Measurements from ENCODE around the gene JARID2. TPM values are rescaled to one million over a fixed set of nuclear protein-coding genes. Genes with fewer than 3 reads are reported as not detected.

Gene JARID2
- polyA plus RNA-seq, 1 of the 3 experiments (the other 2 are of a cell fraction), result 3.4 TPM

- Histone ChIP-seq H3K4me3 (ENCODE audit: low read depth in 2 of 2, low read length in 1 of 2) (no peak overlapping the region), H4K20me1 (ENCODE audit: insufficient read depth) (no peaks in the 10 kb centered on the region), H3K9me3 (no peaks in the 10 kb centered on the region), H3K79me2 (ENCODE audit: insufficient read depth) (no peaks in the 10 kb centered on the region), H3K4me1 (ENCODE audit: control insufficient read depth in 1 of 2, insufficient read depth in 2 of 2, low read depth in 1 of 2, low read length in 1 of 2) (no peaks in the 10 kb centered on the region; a peak in 2 of 4 replicates), H3K27ac (ENCODE audit: low read depth in 2 of 2, low read length in 1 of 2) (no peak overlapping the region), H3K9ac (no peak overlapping the region), H2AFZ (ENCODE audit: low read depth) (no peak overlapping the region), H3K27me3 (ENCODE audit: insufficient read depth) (no peaks in the 10 kb centered on the region), H3F3A (replicated peaks; ENCODE audit: insufficient read depth) (no peaks in the 10 kb centered on the region), H3K36me3 (replicated peaks in 1 of 2; ENCODE audit: control insufficient read depth in 1 of 2, insufficient read depth in 2 of 2, low read length in 1 of 2) (no peaks in the 10 kb centered on the region), H3K9me2 (no peaks in the 10 kb centered on the region), H3K4me2 (no peak overlapping the region)
- no peak for DNase-seq
- TF ChIP-seq MEF2A (IDR thresholded peaks at IDR 0.05; ENCODE audit: borderline replicate concordance, low read depth) (no peak), TAF1 (IDR thresholded peaks at IDR 0.05; ENCODE audit: borderline replicate concordance, low read depth, low read length) (no peak), EP300 (IDR thresholded peaks at IDR 0.05; ENCODE audit: borderline replicate concordance in 1 of 2, low read depth in 1 of 2, low read length in 1 of 2) (no peak), PBX3 (IDR thresholded peaks at IDR 0.05) (no peak), TEAD4 (IDR thresholded peaks at IDR 0.05; ENCODE audit: borderline replicate concordance, insufficient read depth) (no peak), ELF1 (IDR thresholded peaks at IDR 0.05) (no peak), TCF12 (IDR thresholded peaks at IDR 0.05) (no peak), ZBTB33 (IDR thresholded peaks at IDR 0.05; ENCODE audit: borderline replicate concordance, low read depth) (no peak), SIN3A (IDR thresholded peaks at IDR 0.05; ENCODE audit: borderline replicate concordance, low read depth, low read length) (no peak), CHD2 (IDR thresholded peaks at IDR 0.05; ENCODE audit: low read length, partially characterized antibody) (no peak), GATA2 (CRISPR knock-in tag; IDR thresholded peaks at IDR 0.05) (no peak), MAX (IDR thresholded peaks at IDR 0.05; ENCODE audit: low read depth) (no peak), EZH2phosphoT487 (IDR thresholded peaks at IDR 0.05; ENCODE audit: borderline replicate concordance, low read depth) (no peak), NFIC (IDR thresholded peaks at IDR 0.05; ENCODE audit: borderline replicate concordance) (no peak)
- 93% methylated on average over 12 of the region's 12 CpGs for WGBS (ENCODE audit: low lambda C conversion rate)
- ChIA-PET POLR2A (no interaction called here), CTCF (interaction anchor here (0.9 kb wide), 1 partner anchor 91 kb away, joined by 4 read pairs; no protein-coding TSS in a partner anchor)
Observed at GRCh38 chr6:15533379-15534026, 287.6 kb downstream of the JARID2 start.

GRCh38 chr6:15534974-15535373 is 289.1 kb downstream of the JARID2 start:
- Histone ChIP-seq H3K9me3 (no peaks in the 10 kb centered on the region), H3F3A (replicated peaks; ENCODE audit: insufficient read depth) (no peaks in the 10 kb centered on the region), H2AFZ (ENCODE audit: low read depth) (no peak overlapping the region), H3K4me1 (ENCODE audit: control insufficient read depth in 1 of 2, insufficient read depth in 2 of 2, low read depth in 1 of 2, low read length in 1 of 2) (no peaks in the 10 kb centered on the region; a peak in 1 of 4 replicates), H3K4me2 (no peak overlapping the region), H3K36me3 (replicated peaks in 1 of 2; ENCODE audit: control insufficient read depth in 1 of 2, insufficient read depth in 2 of 2, low read length in 1 of 2) (no peaks in the 10 kb centered on the region), H3K9ac (no peak overlapping the region), H3K27ac (ENCODE audit: low read depth in 2 of 2, low read length in 1 of 2) (no peak overlapping the region), H3K9me2 (no peaks in the 10 kb centered on the region), H3K27me3 (ENCODE audit: insufficient read depth) (no peaks in the 10 kb centered on the region), H3K79me2 (ENCODE audit: insufficient read depth) (no peaks in the 10 kb centered on the region), H3K4me3 (ENCODE audit: low read depth in 2 of 2, low read length in 1 of 2) (no peak overlapping the region), H4K20me1 (ENCODE audit: insufficient read depth) (no peaks in the 10 kb centered on the region)
- no peak for TF ChIP-seq CHD2 (IDR thresholded peaks at IDR 0.05; ENCODE audit: low read length, partially characterized antibody)
- no peak for TF ChIP-seq POLR2AphosphoS5 (IDR thresholded peaks at IDR 0.05; ENCODE audit: low read depth, low read length)
- no peak for TF ChIP-seq NFIC (IDR thresholded peaks at IDR 0.05; ENCODE audit: borderline replicate concordance)
- TF ChIP-seq MEF2A (IDR thresholded peaks at IDR 0.05; ENCODE audit: borderline replicate concordance, low read depth), result no peak
- TF ChIP-seq ZBTB33 (IDR thresholded peaks at IDR 0.05; ENCODE audit: borderline replicate concordance, low read depth), result no peak
- no peak for TF ChIP-seq RFX5 (IDR thresholded peaks at IDR 0.05; ENCODE audit: low read length)
- no peak for TF ChIP-seq NRF1 (IDR thresholded peaks at IDR 0.05; ENCODE audit: low read depth, low read length)
- no peak for TF ChIP-seq MAX (IDR thresholded peaks at IDR 0.05; ENCODE audit: low read depth)
- TF ChIP-seq IRF3 (IDR thresholded peaks at IDR 0.05; ENCODE audit: low read depth, low read length), result no peak
- no peak for TF ChIP-seq FOXJ3 (CRISPR knock-in tag; IDR thresholded peaks at IDR 0.05)
- ChIA-PET POLR2A (no interaction called here), CTCF (interaction anchor here (0.6 to 0.8 kb wide), 2 partner anchors 45 to 1434 kb away, joined by 3 read pairs; no protein-coding TSS in a partner anchor)
- no peak for DNase-seq
- 98% methylated on average over 3 of the region's 3 CpGs for WGBS (ENCODE audit: low lambda C conversion rate)

Measured in SK-N-SH (cell line).